SJCRH30 (cell line): ENCODE measurements around the gene F11. TPM values are rescaled to one million over a fixed set of nuclear protein-coding genes. Genes with fewer than 3 reads are reported as not detected.
"Not testable (repeated sequence)": the region's sequence is repeated elsewhere in the genome, so short reads cannot be mapped to it uniquely, and the experiment has no call there.

Experiments used
- DNase-seq, 2 experiments: peaks; one replicate each; pipeline ENCODE4 v3.0.0-alpha.2; 2015 to 2020
- H3K27ac ChIP-seq: fragments of 250-450 bp; sonication (Bioruptor Pico); 2 replicates; pipeline ENCODE4 v1.5.1; 2020; ENCODE audit warnings: mild to moderate bottlenecking, moderate library complexity
- H3K27me3 ChIP-seq: fragments of 250-450 bp; sonication (Bioruptor Pico); 2 replicates; pipeline ENCODE4 v1.5.1; 2020; ENCODE audit warnings: mild to moderate bottlenecking, moderate library complexity
- H3K36me3 ChIP-seq: fragments of 250-450 bp; sonication (Bioruptor Pico); 2 replicates; pipeline ENCODE4 v1.5.1; 2020; ENCODE audit warnings: mild to moderate bottlenecking, moderate library complexity
- H3K4me1 ChIP-seq: fragments of 250-450 bp; sonication (Bioruptor Pico); 2 replicates; pipeline ENCODE4 v1.5.1; 2020; ENCODE audit warnings: mild to moderate bottlenecking, moderate library complexity
- H3K4me3 ChIP-seq: fragments of 250-450 bp; sonication (Bioruptor Pico); 2 replicates; pipeline ENCODE4 v1.5.1; 2020; ENCODE audit warnings: mild to moderate bottlenecking, moderate library complexity
- H3K9me3 ChIP-seq: fragments of 250-450 bp; sonication (Bioruptor Pico); replicated peaks from 2 replicates; pipeline ENCODE4 v1.5.1; 2020; ENCODE audit warnings: mild to moderate bottlenecking, moderate library complexity
- total RNA-seq: library from RNA; depleted of rRNA; stranded (reverse); fragments of >200 nt; shearing (Covaris generic); gene quantifications from 2 replicates; pipeline ENCODE4 v1.2.3, GENCODE V29; 2014

The F11 gene
- total RNA-seq, 1 experiment from 2014 or later, result 0.42 TPM

DNA sequence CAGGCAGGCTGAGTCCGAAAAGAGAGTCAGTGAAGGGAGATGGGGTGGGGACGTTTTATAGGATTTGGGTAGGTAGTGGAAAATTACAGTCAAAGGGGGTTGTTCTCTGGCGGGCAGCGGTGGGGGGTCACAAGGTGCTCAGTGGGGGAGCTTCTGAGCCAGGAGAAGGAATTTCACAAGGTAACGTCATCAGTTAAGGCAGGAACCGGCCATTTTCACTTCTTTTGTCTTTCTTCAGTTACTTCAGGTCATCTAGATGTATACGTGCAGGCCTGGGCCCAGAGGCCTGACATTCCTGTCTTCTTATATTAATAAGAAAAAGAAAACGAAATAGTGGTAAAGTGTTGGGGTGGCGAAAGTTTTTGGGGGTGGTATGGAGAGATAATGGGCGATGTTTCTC, 24.0 kb upstream of the F11 start:
- H3K9me3 ChIP-seq, result not testable (repeated sequence)

DNA sequence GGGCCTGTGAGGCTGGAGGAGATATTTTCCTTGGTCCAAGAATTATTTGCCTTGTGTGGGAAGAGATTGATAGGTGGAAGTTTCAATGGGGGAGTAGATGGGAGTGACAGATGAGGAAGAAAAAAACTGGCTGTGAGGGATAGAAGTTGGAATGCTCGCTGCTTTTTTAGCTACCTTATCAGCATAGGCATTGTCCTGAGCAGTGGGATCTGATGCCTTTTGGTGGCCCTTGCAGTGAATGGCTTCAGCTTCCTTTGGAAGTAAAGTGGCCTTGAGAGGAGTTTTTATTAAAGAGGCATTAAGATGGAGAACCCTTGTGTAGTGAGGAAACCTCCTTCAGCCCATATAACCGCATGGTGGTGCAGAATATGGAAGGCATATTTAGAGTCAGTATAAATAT, 22.7 kb upstream of the F11 start:
- no peaks in the 10 kb centered on the region for H3K36me3 ChIP-seq
- H3K27ac ChIP-seq, result no peak overlapping the region
- no peak overlapping the region for H3K4me3 ChIP-seq
- no peaks in the 10 kb centered on the region for H3K27me3 ChIP-seq
- no peaks in the 10 kb centered on the region for H3K9me3 ChIP-seq
- H3K4me1 ChIP-seq, result no peaks in the 10 kb centered on the region
- DNase-seq, result no peak

More for the DNA sequence above, 24.0 kb upstream of the F11 start:
- not testable (repeated sequence) for DNase-seq, H3K4me1 ChIP-seq, H3K4me3 ChIP-seq, H3K36me3 ChIP-seq, H3K27me3 ChIP-seq, H3K27ac ChIP-seq

DNA sequence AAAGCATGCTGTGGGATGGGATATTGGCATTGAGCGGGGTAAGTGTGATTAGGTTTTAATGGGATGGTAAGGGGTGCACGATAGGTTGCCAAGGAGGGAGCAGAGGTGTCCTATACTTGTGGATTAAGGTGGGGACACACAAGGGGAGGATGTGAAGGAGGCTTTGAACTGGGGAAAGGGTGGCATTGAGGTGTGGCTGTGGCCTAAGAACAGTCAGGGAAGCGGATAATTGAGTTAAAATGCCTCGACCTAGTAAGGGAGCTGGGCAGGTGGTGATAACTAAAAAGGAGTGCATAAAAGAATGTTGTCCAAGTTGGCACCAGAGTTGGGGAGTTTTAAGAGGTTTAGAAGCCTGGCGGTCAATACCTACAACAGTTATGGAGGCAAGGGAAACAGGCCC, 21.2 kb upstream of the F11 start:
- no peak for DNase-seq
- Histone ChIP-seq H3K9me3 (no peaks in the 10 kb centered on the region), H3K27me3 (no peaks in the 10 kb centered on the region), H3K4me3 (no peak overlapping the region), H3K27ac (no peak overlapping the region), H3K36me3 (no peaks in the 10 kb centered on the region), H3K4me1 (no peaks in the 10 kb centered on the region)

DNA sequence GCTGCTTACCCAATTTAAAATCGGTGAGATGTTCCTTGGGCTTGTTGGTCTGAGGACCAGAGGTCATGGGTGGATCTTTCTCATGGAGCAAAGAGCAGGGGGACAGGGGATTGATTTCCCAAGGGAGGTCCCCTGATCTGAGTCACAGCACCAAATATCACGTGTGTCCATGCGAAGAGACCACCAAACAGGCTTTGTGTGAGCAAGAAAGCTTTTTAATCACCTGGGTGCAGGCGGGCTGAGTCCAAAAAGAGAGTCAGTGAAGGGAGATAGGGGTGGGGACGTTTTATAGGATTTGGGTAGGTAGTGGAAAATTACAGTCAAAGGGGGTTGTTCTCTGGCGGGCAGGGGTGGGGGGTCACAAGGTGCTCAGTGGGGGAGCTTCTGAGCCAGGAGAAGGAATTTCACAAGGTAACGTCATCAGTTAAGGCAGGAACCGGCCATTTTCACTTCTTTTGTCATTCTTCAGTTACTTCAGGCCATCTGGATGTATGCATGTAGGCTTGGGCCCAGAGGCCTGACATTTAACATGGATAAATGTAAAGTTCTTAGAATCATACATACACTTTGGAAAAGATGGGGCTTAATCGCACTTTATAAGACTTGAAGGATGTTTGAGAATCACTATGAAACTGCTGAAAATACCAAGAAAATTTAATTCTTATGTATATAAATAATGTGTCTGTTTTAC, 18.8 kb upstream of the F11 start:
- H3K4me1 ChIP-seq, H3K9me3 ChIP-seq, H3K27ac ChIP-seq, H3K36me3 ChIP-seq, H3K27me3 ChIP-seq, DNase-seq, H3K4me3 ChIP-seq: not testable (repeated sequence)

DNA sequence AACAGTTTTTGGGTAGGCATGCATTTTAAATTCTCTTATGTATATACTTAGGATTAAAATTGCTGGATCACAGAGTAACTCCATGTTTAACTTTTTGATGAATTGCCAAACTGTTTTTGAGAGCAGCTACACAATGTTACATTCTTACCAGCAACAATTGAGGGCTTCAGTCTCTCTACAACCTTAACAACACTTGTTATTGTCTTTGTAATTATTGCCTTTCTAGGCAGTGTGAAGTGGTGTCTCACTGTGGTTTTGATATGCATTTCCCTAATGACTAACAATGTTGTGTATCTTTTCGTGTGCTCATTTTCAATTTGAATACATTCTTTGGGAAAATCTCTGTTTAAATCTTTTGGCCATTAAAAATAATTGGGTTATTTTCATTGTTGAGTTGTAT, 17.3 kb upstream of the F11 start:
- DNase-seq, result no peak
- Histone ChIP-seq H3K4me3 (no peak overlapping the region), H3K27ac (no peak overlapping the region), H3K4me1 (no peaks in the 10 kb centered on the region), H3K27me3 (no peaks in the 10 kb centered on the region), H3K36me3 (no peaks in the 10 kb centered on the region), H3K9me3 (no peaks in the 10 kb centered on the region)

DNA sequence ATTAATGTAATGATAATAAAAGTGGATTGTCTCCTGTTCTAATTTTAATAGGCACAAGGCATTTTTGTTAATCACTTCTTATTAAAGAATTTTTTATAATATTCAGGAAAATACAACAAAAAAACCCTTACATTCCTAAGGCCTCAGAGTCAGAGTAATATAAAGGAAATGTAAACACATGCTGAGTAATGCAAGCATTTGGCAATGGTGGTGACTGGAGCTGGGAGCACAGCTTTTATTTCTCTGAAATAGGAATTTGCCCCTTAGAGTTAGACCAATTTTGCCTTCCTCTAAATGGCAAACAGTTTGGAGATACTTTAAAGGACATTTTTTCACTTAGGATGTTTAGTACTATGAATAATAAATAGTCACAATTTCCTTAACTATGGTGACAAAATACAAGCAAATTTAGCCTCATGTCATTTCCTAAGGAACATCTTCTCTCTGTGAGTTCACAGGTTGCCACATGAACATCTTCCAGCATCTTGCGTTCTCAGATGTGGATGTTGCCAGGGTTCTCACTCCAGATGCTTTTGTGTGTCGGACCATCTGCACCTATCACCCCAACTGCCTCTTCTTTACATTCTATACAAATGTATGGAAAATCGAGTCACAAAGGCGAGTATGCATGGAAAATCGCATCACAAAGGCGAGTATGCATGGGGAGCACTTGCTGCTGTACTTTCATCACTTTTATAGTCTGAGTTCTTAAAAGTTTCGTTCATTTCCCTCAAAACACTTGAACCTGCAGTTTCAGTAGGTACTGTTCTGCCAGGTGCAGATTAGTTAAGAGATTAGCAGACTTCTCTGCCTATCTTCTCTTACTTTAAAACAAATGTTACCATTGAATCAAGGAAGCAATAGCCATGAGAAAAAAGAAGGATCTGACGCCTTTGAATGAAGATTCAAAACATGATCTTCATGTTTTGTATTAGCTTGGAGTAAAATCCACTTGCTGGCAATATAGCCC, 15.9 kb upstream of the F11 start:
- H3K9me3 ChIP-seq, result no peaks in the 10 kb centered on the region
- no peak for DNase-seq
- no peak overlapping the region for H3K4me3 ChIP-seq
- H3K27me3 ChIP-seq, result no peaks in the 10 kb centered on the region
- no peaks in the 10 kb centered on the region for H3K36me3 ChIP-seq
- H3K27ac ChIP-seq, result no peak overlapping the region
- H3K4me1 ChIP-seq, result no peaks in the 10 kb centered on the region

DNA sequence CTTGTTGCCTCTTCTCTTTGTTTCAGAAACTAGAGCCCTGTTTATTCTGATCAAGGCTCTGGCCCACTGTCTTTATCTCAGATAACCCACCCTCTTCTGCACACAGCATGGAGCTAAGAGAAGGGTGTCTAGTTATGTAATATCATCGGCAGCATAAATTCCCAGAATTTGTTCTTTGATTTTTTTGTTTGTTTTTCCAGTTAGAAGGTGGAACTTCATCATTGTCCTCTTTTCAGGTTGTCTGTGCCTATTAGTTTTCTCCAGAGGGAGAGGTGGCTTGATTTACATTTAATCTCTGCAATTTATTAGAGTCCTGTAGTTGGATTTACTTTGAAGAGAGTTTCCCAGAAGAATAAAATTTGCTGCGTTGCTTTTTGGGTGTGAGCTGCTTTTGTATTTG, 15.2 kb upstream of the F11 start:
- Histone ChIP-seq H3K4me1 (no peaks in the 10 kb centered on the region), H3K36me3 (no peaks in the 10 kb centered on the region), H3K27ac (no peak overlapping the region), H3K9me3 (no peaks in the 10 kb centered on the region), H3K27me3 (no peaks in the 10 kb centered on the region), H3K4me3 (no peak overlapping the region)
- DNase-seq, result no peak

DNA sequence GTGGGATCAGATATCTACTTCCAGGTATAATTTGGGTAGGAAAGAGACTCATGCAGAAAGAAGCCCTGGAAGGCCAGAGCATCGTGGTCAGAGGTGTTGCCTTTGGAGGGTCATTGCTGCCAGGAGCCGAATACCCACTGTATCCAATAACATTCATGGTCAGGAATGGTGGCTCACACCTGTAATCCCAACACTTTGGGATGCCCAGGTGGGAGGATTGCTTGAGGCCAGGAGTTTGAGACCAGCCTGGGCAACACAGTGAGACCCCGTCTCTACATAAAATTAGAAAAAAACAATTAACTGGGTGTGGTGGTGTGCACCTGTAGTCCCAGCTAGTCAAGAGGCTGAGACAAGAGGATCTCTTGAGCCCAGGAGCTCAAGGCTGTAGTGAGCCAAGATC, 10.9 kb upstream of the F11 start:
- Histone ChIP-seq H3K4me1 (no peaks in the 10 kb centered on the region), H3K27ac (no peak overlapping the region), H3K27me3 (no peaks in the 10 kb centered on the region), H3K36me3 (no peaks in the 10 kb centered on the region), H3K9me3 (no peaks in the 10 kb centered on the region), H3K4me3 (no peak overlapping the region)
- no peak for DNase-seq

DNA sequence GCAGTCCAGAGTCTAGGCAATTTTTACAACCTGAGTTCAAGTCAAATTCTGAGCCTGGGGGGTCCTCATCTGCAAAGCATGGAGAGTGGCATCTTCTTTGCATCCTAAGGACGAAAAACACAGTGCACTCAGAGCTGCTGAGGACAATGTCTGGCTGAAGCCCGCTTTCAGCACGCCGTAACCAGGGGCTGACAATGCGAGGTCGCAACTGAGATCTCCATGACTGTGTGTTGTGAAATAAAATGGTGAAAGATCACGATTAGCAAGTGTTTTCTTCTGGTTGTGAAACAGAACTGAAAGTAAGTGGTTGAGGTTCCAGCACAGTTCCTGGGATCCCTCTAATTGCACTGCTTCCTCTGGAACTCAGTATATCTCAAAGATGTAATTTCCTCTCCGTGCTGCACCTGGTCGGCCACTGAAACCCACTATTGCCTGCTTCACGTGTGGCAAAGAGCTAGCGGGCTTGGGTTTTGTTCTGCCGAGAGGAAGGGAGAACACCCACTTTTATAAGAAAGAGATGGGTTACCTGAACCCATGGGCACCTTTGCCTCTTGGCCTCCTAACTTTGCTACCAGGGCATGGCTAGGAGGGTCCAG, 7.7 kb upstream of the F11 start:
- no peak for DNase-seq
- Histone ChIP-seq H3K27ac (no peak overlapping the region), H3K9me3 (no peaks in the 10 kb centered on the region), H3K4me1 (no peaks in the 10 kb centered on the region), H3K4me3 (no peak overlapping the region), H3K27me3 (no peaks in the 10 kb centered on the region), H3K36me3 (no peaks in the 10 kb centered on the region)

DNA sequence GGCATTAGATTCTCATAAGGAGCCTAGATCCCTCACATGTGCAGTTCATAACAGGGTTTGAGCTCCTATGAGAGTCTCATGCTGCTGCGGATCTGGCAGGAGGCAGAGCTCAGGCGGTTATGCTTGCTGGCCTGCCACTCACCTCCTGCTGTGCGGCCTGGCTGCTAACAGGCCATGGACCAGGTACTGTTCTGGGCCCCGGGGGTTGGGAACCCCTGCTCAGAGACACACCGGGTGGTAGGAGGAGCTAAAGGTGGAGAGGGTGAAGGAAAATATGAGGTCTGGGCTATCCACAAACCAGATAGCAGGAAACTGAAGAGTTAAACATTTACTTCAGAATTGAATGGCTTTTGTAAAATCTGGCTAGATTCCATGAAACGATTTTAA, 5.9 kb upstream of the F11 start:
- no peak overlapping the region for H3K27ac ChIP-seq
- no peak overlapping the region for H3K4me3 ChIP-seq
- no peaks in the 10 kb centered on the region for H3K4me1 ChIP-seq
- H3K9me3 ChIP-seq, result no peaks in the 10 kb centered on the region
- H3K36me3 ChIP-seq, result no peaks in the 10 kb centered on the region
- H3K27me3 ChIP-seq, result no peaks in the 10 kb centered on the region
- DNase-seq, result no peak

DNA sequence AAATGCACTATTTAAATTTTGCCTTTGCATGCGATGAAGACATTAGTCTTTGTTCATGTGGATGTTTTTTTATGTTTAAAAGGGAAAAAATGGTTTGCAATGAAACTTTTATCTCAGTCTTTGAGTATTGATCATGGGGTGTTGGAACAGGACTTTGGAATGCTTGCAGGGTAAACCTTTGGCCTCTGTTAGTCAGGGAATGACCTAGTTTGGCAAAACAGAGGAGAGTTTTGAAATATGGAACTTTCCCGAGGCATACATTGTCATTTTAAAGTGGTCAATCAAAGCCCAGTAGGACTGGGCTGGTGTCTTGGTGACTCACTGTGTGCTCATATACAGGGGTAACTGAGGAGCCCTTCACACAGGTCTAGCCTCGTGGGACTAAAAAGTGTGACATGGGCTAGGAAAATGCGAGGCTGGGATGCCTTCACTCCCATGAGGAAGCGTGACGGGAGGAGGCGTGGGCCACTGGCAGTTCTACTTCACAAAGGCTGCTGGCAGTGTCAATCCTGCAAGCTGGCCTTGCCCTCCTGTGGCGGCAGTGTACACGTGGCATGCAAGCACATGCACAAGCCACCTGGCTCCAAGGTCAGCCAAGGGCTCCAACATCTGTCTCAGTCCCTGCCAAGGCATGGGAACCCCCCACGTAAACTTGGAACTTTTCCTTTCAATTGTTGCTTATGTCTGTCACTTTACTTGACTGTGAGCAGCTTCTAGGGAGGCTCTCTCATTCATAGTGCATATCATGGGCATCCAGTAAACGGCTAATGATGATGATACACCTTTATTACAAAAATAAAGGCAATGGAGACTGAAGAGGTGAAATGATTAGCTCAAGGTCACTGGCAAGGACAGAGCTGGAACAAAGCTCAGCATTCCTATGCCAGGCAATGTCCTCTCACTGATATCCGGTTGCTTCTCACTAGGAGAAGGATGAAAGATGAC, 5.2 kb upstream of the F11 start:
- H3K27me3 ChIP-seq, result no peaks in the 10 kb centered on the region
- no peaks in the 10 kb centered on the region for H3K9me3 ChIP-seq
- H3K36me3 ChIP-seq, result no peaks in the 10 kb centered on the region
- no peak overlapping the region for H3K4me3 ChIP-seq
- H3K4me1 ChIP-seq, result peaks cover 3% of the 10 kb centered on the region
- peak in 1 of 2 experiments; percentile 5 for DNase-seq
- H3K27ac ChIP-seq, result no peak overlapping the region

DNA sequence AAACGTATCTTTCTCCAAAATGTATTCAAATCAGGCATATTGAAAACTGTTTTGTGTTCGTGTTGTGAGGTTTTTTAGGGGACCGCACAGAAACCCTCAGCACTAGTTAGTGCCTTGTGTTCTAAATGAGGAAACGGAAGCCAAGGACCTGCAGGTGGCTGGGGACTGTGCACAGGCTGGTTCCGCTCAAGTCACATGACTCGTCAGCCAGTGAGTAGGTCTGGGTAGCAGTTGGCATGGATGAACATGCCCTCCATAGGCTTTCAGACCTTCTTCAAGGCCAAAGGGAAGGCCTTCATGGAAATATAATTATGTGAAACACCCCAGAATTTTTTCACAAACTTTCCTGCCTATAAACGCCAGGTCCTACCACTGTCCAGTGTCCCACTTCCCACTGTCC, 1.3 kb upstream of the F11 start:
- Histone ChIP-seq H3K27ac (no peak overlapping the region), H3K9me3 (no peaks in the 10 kb centered on the region), H3K36me3 (no peaks in the 10 kb centered on the region), H3K4me1 (peaks cover 12% of the 10 kb centered on the region), H3K27me3 (no peaks in the 10 kb centered on the region), H3K4me3 (no peak overlapping the region)
- DNase-seq, result no peak

DNA sequence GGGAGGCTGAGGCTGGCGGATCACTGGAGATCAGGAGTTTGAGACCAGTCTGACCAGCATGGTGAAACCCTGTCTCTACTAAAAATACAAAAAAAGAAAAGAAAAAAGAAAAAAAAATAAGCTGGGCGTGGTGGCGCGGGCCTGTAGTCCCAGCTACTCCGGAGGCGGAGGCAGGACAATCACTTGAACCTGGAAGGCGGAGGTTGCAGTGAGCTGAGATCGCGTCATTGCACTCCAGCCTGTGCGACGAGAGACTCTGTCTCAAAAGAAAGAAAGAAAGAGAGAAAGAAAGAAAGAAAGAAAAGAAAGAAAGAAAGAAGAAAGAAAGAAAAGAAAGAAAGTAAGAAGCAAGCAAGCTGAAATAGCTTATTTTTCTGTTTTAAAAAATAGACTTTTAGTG, 739 bp upstream of the F11 start:
- not testable (repeated sequence) for DNase-seq, H3K36me3 ChIP-seq, H3K4me3 ChIP-seq, H3K27me3 ChIP-seq, H3K9me3 ChIP-seq, H3K27ac ChIP-seq
- peaks cover 12% of the 10 kb centered on the region for H3K4me1 ChIP-seq

DNA sequence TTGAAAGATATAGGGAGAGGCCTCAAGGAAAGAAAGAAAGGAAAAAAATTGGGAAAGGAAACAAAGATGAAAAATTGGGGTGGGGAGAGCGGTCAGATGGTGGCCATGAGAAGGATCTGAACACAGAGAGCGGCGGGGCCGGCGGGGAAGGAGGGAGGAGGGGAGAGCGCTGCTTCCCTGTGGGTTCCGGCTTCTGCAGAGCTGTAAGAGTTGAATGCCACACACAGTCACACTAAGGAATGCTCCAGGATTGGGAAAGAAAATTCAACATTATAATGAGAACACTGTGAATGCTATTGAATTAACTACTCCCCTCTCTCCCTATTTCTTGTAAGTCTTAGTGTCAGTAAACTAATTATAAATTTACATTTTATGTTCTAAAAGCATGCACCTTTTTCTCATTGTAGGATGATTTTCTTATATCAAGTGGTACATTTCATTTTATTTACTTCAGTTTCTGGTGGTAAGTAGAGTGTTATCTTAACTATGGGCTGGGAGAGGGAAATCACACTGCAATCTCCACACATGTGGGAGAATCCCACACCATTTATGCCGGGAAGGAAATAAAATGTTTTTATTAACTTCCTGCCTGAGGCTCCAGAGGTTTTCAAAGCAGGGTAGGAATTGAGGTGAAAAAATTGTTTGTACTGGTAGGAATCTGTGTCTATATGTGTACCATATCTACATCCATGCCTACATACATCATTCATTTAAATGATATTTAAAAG, 904 bp downstream of the F11 start:
- peak; percentile 73 to 79 for DNase-seq
- Histone ChIP-seq H3K27me3 (no peaks in the 10 kb centered on the region), H3K4me1 (peaks cover 12% of the 10 kb centered on the region), H3K9me3 (no peaks in the 10 kb centered on the region), H3K27ac (peak overlapping the region; percentile 97), H3K36me3 (no peaks in the 10 kb centered on the region), H3K4me3 (peak overlapping the region; percentile 66)
